Neural cell (in vitro differentiated cells): ENCODE measurements around the gene MAP4K4.

Source experiments
- EP300 ChIP-seq: fragments of 450-650 bp; conservative IDR thresholded peaks from 2 replicates; pipeline ENCODE4 v1.6.1; 2014; ENCODE audit warnings: antibody characterized with exemption, mild to moderate bottlenecking, moderate library complexity; ENCODE audit not compliant: poor library complexity, severe bottlenecking
- EZH2 ChIP-seq: fragments of 200-600, 300-800 bp; shearing (Covaris generic), sonication (generic); IDR thresholded peaks from 2 replicates; pipeline ENCODE4 v1.6.1; 2014; ENCODE audit warnings: antibody characterized with exemption, low read length, borderline replicate concordance, mild to moderate bottlenecking; ENCODE audit not compliant: insufficient read depth, poor library complexity, severe bottlenecking
- MXI1 ChIP-seq: fragments of 450-650 bp; conservative IDR thresholded peaks from 2 replicates; pipeline ENCODE4 v1.6.1; 2014; ENCODE audit warnings: antibody characterized with exemption, mild to moderate bottlenecking; ENCODE audit not compliant: poor library complexity, severe bottlenecking
- POLR2AphosphoS5 ChIP-seq: IDR thresholded peaks from 2 replicates; pipeline ENCODE4 v1.6.1; 2012
- REST ChIP-seq: IDR thresholded peaks from 2 replicates; pipeline ENCODE4 v1.6.1; 2012; ENCODE audit warnings: borderline replicate concordance
- TAF1 ChIP-seq: IDR thresholded peaks from 2 replicates; pipeline ENCODE4 v1.6.1; 2012; ENCODE audit warnings: low read depth
- TF ChIP-seq, protein P1 (sequence below): fragments of 450-650 bp; IDR thresholded peaks from 2 replicates; pipeline ENCODE4 v1.5.1; 2014; ENCODE audit warnings: antibody characterized with exemption, mild to moderate bottlenecking, moderate library complexity; ENCODE audit not compliant: poor library complexity, severe bottlenecking

DNA sequence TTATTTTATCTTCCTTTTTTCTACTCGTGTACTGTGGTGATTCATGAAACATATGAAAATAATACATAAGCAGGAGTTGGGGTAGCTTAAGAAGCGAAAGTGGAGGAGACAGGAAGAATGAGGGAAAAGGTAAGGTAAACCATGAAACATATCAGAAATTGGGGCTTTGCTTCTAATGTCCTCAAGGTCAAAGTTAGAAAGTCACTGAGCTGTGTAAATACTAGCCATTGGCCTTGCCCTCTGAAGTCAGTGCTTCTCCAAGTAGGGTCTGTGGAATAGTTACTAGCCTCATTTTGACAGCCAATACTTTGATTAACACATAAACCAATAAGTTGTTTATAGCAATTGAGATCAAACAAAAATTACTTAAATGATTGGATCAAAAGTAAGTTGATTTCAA is 117.2 kb downstream of the MAP4K4 start:
- TF ChIP-seq, protein P1, sequence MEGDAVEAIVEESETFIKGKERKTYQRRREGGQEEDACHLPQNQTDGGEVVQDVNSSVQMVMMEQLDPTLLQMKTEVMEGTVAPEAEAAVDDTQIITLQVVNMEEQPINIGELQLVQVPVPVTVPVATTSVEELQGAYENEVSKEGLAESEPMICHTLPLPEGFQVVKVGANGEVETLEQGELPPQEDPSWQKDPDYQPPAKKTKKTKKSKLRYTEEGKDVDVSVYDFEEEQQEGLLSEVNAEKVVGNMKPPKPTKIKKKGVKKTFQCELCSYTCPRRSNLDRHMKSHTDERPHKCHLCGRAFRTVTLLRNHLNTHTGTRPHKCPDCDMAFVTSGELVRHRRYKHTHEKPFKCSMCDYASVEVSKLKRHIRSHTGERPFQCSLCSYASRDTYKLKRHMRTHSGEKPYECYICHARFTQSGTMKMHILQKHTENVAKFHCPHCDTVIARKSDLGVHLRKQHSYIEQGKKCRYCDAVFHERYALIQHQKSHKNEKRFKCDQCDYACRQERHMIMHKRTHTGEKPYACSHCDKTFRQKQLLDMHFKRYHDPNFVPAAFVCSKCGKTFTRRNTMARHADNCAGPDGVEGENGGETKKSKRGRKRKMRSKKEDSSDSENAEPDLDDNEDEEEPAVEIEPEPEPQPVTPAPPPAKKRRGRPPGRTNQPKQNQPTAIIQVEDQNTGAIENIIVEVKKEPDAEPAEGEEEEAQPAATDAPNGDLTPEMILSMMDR, result no peak
- TF ChIP-seq EP300 (no peak), TAF1 (no peak), POLR2AphosphoS5 (no peak), REST (no peak), EZH2 (no peak), MXI1 (no peak)
